ENCODE results near the gene FHOD3. TPM values are rescaled to one million over a fixed set of nuclear protein-coding genes. Genes with fewer than 3 reads are reported as not detected.

The FHOD3 gene
- total and polyA plus RNA-seq, 9 donors, result 27.1 to 36.8 (median 33.7) TPM

DNA sequence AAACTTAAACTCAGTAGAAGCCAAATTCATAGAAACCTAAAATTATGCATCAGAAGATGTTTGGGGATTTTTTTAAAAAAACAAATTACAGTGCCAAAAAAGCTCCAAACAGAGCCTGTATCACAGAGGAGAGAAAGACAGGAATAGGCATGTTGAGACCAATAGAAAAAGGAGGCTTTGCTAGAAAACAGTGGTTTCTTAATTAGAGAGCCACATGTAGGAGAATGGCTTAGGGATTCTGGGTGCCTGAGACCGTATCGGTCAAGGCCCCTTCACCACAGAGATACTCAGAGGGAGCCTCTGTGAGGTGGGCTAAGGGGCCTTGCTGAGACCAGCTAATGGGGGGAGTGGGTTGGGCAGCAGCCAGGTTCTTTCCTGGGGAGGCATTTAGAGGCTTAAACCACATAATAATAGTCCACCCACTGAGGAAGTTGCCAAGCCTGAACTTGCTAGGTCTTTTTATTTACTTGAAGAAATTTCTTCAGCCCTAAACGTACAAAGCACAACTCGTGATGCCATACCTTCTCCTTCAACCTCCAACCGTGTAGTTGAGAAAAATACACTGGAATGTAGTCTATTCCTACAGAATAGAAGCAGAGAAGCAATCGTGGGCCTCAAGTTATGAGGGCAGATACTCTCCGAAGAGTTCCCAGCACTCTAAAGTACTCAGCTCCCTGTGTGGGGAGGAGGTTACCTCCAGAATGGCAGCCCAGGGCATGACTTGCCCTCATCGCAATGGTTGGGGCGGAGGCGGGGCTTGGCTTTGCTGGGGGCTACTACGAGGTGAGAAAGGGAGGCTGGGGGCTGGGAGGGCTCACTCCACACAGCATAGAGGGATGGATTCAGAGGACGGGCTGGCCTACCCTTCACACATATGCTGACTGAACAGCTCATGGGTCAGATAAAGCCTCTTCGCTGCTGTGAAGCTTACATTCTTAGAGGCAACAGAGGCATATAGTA, 293.4 kb downstream of the FHOD3 start:
- no peaks in the 10 kb centered on the region for H3K9me3 ChIP-seq (replicated peaks; ENCODE audit: control insufficient read depth, low read depth, low read length)
- H3K36me3 ChIP-seq (ENCODE audit: control insufficient read depth, insufficient read depth, low read length), result no peaks in the 10 kb centered on the region
- no peak overlapping the region for H3K27ac ChIP-seq (ENCODE audit: low read length)
- no peak overlapping the region for H3K4me3 ChIP-seq (ENCODE audit: low read length)
- no peaks in the 10 kb centered on the region for H3K27me3 ChIP-seq (ENCODE audit: control insufficient read depth, insufficient read depth, low read length)
- 80% methylated on average over 2 of the region's 13 CpGs for WGBS (ENCODE audit: insufficient coverage)
- H3K4me1 ChIP-seq (ENCODE audit: control insufficient read depth, insufficient read depth, low read length), result no peaks in the 10 kb centered on the region
- no peak for DNase-seq

DNA sequence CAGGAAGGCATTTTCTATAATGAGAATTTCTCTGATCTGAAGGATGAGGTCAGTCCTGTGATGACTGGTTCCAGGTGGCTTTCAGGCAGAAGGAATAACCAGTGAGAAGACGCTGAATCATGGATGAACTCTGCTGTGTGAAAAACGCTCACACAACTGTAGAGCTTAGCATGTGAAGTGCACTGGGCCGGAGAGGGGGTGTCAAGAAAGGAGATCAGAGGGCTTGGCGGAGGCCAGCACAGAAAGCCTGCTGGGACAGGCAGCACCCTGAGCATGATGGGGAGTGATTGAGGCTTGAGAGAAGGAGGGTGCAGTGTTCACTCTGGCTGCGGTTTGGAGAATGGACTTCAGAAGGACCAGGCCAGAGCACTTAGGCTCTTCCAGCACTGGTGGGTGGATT, 294.8 kb downstream of the FHOD3 start:
- 75% methylated on average over 5 of the region's 5 CpGs for WGBS (ENCODE audit: insufficient coverage)

DNA sequence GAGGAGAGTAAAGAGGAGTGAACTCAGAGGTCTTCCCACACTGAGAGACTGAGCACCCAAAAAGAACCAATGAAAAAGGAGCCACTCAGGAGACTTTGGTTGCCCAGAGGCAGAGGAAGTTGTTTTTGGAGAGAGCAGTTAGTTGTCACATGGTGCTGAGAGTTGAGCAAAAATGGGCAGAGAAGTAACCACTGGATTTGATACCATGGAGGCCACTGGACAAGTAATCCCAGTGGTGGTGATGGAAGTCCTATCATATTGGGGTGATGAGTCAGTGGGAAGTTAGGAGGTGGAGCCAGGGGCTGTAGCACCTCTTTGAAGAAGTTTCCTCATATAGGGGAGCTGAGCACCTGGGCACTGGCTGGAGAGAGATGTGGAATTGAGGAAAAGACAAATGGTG, 295.5 kb downstream of the FHOD3 start:
- H3K27me3 ChIP-seq (ENCODE audit: control insufficient read depth, insufficient read depth, low read length), result no peaks in the 10 kb centered on the region
- no peaks in the 10 kb centered on the region for H3K36me3 ChIP-seq (ENCODE audit: control insufficient read depth, insufficient read depth, low read length)
- no peak overlapping the region for H3K4me3 ChIP-seq (ENCODE audit: low read length)
- no peak overlapping the region for H3K27ac ChIP-seq (ENCODE audit: low read length)
- no peaks in the 10 kb centered on the region for H3K9me3 ChIP-seq (replicated peaks; ENCODE audit: control insufficient read depth, low read depth, low read length)
- no peak for DNase-seq
- H3K4me1 ChIP-seq (ENCODE audit: control insufficient read depth, insufficient read depth, low read length), result no peaks in the 10 kb centered on the region

More for the DNA sequence above, 294.8 kb downstream of the FHOD3 start:
- H3K27ac ChIP-seq (ENCODE audit: low read length), result no peak overlapping the region
- no peaks in the 10 kb centered on the region for H3K27me3 ChIP-seq (ENCODE audit: control insufficient read depth, insufficient read depth, low read length)
- no peak overlapping the region for H3K4me3 ChIP-seq (ENCODE audit: low read length)
- H3K36me3 ChIP-seq (ENCODE audit: control insufficient read depth, insufficient read depth, low read length), result no peaks in the 10 kb centered on the region
- DNase-seq, result no peak
- no peaks in the 10 kb centered on the region for H3K9me3 ChIP-seq (replicated peaks; ENCODE audit: control insufficient read depth, low read depth, low read length)
- H3K4me1 ChIP-seq (ENCODE audit: control insufficient read depth, insufficient read depth, low read length), result no peaks in the 10 kb centered on the region

DNA sequence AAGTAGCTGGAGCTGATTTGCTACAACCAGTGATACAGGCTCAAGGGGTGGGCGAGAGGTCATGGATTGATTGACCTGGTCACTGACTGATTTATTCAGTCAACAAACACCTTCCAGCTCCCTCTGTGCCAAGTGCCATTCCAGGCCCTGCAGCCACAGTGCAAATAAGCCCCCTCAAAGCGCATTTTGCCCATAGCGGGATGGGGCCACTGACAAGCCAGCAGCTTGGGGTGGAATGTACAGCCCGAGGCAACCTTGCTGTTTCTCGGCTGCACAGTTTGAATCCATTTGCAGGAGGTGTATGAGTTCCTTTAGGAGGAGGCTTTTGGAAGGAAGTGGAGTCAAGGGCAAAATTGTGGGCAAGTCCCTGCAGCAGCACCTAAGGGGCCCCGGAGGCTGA, 296.1 kb downstream of the FHOD3 start:
- H3K9me3 ChIP-seq (replicated peaks; ENCODE audit: control insufficient read depth, low read depth, low read length), result no peaks in the 10 kb centered on the region
- WGBS (ENCODE audit: insufficient coverage), result 85% methylated on average over 5 of the region's 6 CpGs
- H3K36me3 ChIP-seq (ENCODE audit: control insufficient read depth, insufficient read depth, low read length), result no peaks in the 10 kb centered on the region
- no peaks in the 10 kb centered on the region for H3K27me3 ChIP-seq (ENCODE audit: control insufficient read depth, insufficient read depth, low read length)
- no peak for DNase-seq
- H3K27ac ChIP-seq (ENCODE audit: low read length), result no peak overlapping the region
- no peak overlapping the region for H3K4me3 ChIP-seq (ENCODE audit: low read length)
- no peaks in the 10 kb centered on the region for H3K4me1 ChIP-seq (ENCODE audit: control insufficient read depth, insufficient read depth, low read length)

DNA sequence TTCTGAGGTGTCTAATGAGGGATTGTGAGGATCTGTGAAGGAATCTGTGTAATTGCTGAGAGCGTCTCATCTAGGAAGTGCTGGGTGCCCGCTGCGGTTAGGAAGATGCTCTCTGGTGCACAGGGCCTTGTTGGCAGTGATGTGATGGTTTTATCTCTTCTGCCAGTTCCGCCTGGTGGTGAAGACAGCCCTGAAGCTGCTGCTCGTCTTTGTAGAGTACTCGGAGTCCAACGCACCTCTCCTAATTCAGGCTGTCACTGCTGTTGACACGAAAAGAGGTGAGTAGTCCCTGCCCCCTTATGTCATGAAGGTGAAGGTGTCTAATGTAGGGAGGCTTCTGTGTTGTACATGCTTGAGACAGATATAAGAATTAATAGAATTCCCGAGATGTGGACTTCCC, 297.1 kb downstream of the FHOD3 start:
- Histone ChIP-seq H3K27me3 (ENCODE audit: control insufficient read depth, insufficient read depth, low read length) (no peaks in the 10 kb centered on the region), H3K4me3 (ENCODE audit: low read length) (no peak overlapping the region), H3K9me3 (replicated peaks; ENCODE audit: control insufficient read depth, low read depth, low read length) (no peaks in the 10 kb centered on the region), H3K36me3 (ENCODE audit: control insufficient read depth, insufficient read depth, low read length) (no peaks in the 10 kb centered on the region), H3K27ac (ENCODE audit: low read length) (no peak overlapping the region), H3K4me1 (ENCODE audit: control insufficient read depth, insufficient read depth, low read length) (no peaks in the 10 kb centered on the region)
- DNase-seq, result no peak
- 96% methylated on average over 8 of the region's 9 CpGs for WGBS (ENCODE audit: insufficient coverage)

DNA sequence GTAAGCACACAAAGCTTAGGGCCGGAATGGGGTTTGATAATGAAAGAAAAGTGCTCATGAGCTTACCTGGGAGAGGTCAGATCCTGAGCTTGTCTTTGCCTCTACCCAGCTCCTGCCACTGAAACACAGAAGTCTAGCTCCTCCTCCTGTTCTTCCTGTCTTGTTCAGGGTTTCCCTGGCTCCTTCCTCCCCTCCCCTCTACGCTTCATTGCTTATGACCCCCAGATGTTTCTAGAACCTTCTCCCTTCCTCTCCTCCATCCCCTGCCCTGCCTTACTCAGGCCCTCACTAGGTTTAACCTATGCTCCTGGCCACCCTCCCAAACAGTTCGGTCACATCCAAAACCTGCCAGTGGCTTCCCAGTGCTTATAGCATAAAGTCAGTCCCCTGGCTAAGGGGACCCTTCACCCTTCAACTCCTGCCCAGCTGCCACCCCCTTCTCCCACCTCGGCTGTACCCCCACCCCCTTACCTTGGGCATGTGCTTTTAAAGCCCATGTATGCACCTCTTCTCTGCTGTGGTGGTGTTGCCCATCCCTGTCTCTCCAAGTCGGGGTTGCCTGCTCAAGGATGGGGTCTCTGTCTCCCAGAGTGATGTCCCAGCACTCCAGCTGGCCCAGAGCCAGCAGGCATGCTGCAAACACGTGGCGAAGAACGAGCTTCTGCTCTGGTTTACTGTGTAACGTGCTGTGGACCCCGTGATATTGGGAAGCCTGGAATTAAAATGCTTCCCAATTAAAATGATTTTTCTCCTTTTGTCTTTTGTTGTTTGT, 297.7 kb downstream of the FHOD3 start:
- DNase-seq, result peak; percentile 16
- Histone ChIP-seq H3K9me3 (replicated peaks; ENCODE audit: control insufficient read depth, low read depth, low read length) (no peaks in the 10 kb centered on the region), H3K4me3 (ENCODE audit: low read length) (no peak overlapping the region), H3K4me1 (ENCODE audit: control insufficient read depth, insufficient read depth, low read length) (no peaks in the 10 kb centered on the region), H3K27me3 (ENCODE audit: control insufficient read depth, insufficient read depth, low read length) (no peaks in the 10 kb centered on the region), H3K27ac (ENCODE audit: low read length) (no peak overlapping the region), H3K36me3 (ENCODE audit: control insufficient read depth, insufficient read depth, low read length) (no peaks in the 10 kb centered on the region)
- WGBS (ENCODE audit: insufficient coverage), result 78% methylated on average over 4 of the region's 10 CpGs

DNA sequence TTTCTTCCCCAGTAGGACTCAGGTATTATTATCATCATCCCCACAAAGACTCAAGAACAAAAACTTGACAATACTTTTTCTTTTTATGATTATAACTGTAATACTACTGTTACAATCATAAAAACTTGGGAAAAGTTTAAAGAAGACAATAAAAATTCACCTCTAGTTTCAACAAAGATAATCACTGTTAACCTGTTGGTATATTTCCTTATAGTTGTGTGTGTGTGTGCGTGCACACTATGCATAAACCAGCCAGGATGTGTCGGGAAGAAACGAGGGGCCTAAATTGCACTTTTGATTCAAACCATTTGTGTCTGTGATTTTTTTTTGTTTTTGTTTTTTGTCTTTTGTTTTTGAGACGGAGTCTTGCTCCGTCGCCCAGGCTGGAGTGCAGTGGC, 298.3 kb downstream of the FHOD3 start:
- WGBS (ENCODE audit: insufficient coverage), result 58% methylated on average over 2 of the region's 6 CpGs
- Histone ChIP-seq H3K4me3 (ENCODE audit: low read length) (no peak overlapping the region), H3K9me3 (replicated peaks; ENCODE audit: control insufficient read depth, low read depth, low read length) (no peaks in the 10 kb centered on the region), H3K27me3 (ENCODE audit: control insufficient read depth, insufficient read depth, low read length) (no peaks in the 10 kb centered on the region), H3K4me1 (ENCODE audit: control insufficient read depth, insufficient read depth, low read length) (no peaks in the 10 kb centered on the region), H3K27ac (ENCODE audit: low read length) (no peak overlapping the region), H3K36me3 (ENCODE audit: control insufficient read depth, insufficient read depth, low read length) (no peaks in the 10 kb centered on the region)
- DNase-seq, result no peak

DNA sequence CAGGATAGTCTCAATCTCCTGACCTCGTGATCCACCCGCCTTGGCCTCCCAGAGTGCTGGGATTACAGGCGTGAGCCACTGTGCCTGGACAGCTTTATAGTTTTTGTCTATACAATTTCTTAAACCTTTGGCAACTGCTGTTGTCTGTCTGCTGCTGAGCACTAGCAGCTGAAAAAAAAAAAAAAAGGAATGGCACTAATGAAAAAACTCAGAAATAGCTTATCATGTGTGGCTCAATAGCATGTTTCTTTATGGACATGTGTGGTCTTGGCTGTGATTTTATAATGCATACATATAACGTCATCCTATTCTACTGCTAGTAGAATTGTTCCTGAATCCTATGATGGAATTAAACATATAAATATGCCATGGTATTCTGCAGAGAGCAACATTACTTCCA, 300.1 kb downstream of the FHOD3 start:
- no peak for DNase-seq
- WGBS (ENCODE audit: insufficient coverage), result no CpG with 5 or more reads among the region's 4 CpGs

DNA sequence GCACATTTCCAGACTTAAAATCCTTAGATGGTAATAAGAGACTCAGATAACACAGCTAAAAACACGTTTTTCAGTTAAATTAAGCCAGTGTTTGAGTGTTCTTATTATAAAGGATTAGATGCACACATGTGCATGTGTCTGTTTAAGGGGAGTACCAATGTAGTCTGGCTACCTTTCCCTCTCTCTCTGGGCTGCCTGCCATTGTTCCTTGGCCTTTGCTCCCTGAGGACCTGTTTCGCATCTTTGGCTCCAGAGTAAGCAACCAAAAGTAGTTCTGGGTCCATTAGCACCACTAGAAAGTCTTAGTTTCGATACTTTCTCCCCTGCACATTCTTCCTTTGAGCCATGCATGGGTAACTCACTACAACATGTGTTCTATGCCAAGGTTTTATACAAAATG, 303.0 kb downstream of the FHOD3 start:
- 59% methylated on average over 2 of the region's 3 CpGs for WGBS (ENCODE audit: insufficient coverage)
- H3K27ac ChIP-seq (ENCODE audit: low read length), result no peak overlapping the region

More for the DNA sequence above, 300.1 kb downstream of the FHOD3 start:
- Histone ChIP-seq H3K9me3 (replicated peaks; ENCODE audit: control insufficient read depth, low read depth, low read length) (no peaks in the 10 kb centered on the region), H3K36me3 (ENCODE audit: control insufficient read depth, insufficient read depth, low read length) (no peaks in the 10 kb centered on the region), H3K27ac (ENCODE audit: low read length) (no peak overlapping the region), H3K27me3 (ENCODE audit: control insufficient read depth, insufficient read depth, low read length) (no peaks in the 10 kb centered on the region), H3K4me1 (ENCODE audit: control insufficient read depth, insufficient read depth, low read length) (no peaks in the 10 kb centered on the region), H3K4me3 (ENCODE audit: low read length) (no peak overlapping the region)

DNA sequence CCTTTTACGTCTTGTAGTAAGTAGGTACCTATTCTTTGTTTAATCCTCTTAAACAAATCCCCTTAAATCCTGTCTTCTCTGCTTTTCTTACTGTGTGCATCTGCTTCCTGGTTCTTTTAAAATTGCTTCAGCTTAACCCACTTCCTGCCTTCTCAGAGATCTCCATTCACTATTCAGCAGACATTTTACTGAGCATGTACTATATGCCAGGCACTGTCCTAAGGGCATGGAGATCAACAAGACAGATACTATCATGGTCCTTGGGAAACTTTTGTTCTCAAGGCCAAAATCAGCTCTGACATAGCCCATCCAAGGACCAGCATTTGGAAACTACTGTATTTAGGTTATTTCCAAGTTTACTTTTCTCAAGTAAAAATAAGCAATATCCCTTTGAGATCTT, 303.8 kb downstream of the FHOD3 start:
- Histone ChIP-seq H3K4me1 (ENCODE audit: control insufficient read depth, insufficient read depth, low read length) (no peaks in the 10 kb centered on the region), H3K36me3 (ENCODE audit: control insufficient read depth, insufficient read depth, low read length) (no peaks in the 10 kb centered on the region), H3K27ac (ENCODE audit: low read length) (no peak overlapping the region), H3K4me3 (ENCODE audit: low read length) (no peak overlapping the region), H3K27me3 (ENCODE audit: control insufficient read depth, insufficient read depth, low read length) (no peaks in the 10 kb centered on the region), H3K9me3 (replicated peaks; ENCODE audit: control insufficient read depth, low read depth, low read length) (no peaks in the 10 kb centered on the region)
- DNase-seq, result no peak
- no CpG with 5 or more reads among the region's 1 CpG for WGBS (ENCODE audit: insufficient coverage)

More for the DNA sequence above, 303.0 kb downstream of the FHOD3 start:
- H3K4me3 ChIP-seq (ENCODE audit: low read length), result no peak overlapping the region
- H3K27me3 ChIP-seq (ENCODE audit: control insufficient read depth, insufficient read depth, low read length), result no peaks in the 10 kb centered on the region
- no peaks in the 10 kb centered on the region for H3K4me1 ChIP-seq (ENCODE audit: control insufficient read depth, insufficient read depth, low read length)
- H3K36me3 ChIP-seq (ENCODE audit: control insufficient read depth, insufficient read depth, low read length), result no peaks in the 10 kb centered on the region
- DNase-seq, result no peak
- no peaks in the 10 kb centered on the region for H3K9me3 ChIP-seq (replicated peaks; ENCODE audit: control insufficient read depth, low read depth, low read length)
